ENCODE data around the gene KHDRBS2. TPM values are rescaled to one million over a fixed set of nuclear protein-coding genes. Genes with fewer than 3 reads are reported as not detected.

The KHDRBS2 gene
- total and polyA plus RNA-seq, 2 donors (not counting 3 experiments of a cell fraction or from before 2014, with no cell fraction given), result not detected

- intact Hi-C loops (cut with micrococcal nuclease) (no loop called here), dilution Hi-C loops (cut with MboI; ENCODE audit: extremely low pct_ligation_motif_present, low sequenced_read_pairs) (no loop called here)
- Histone ChIP-seq H3K79me2 (ENCODE audit: control insufficient read depth, insufficient read depth, low read length) (no peaks in the 10 kb centered on the region), H3K27ac (ENCODE audit: insufficient read depth, low read depth, low read length) (no peak overlapping the region), H3K4me1 (ENCODE audit: control insufficient read depth, extremely low read depth, insufficient read depth, low read length) (no peaks in the 10 kb centered on the region), H3K27me3 (ENCODE audit: control insufficient read depth in 2 of 2, insufficient read depth in 2 of 2, low read length in 2 of 2) (no peaks in the 10 kb centered on the region), H3K9ac (replicated peaks; ENCODE audit: extremely low read depth, insufficient read depth, low read length) (no peak overlapping the region), H3K36me3 (ENCODE audit: control insufficient read depth in 2 of 2, extremely low read depth in 1 of 2, insufficient read depth in 2 of 2, low read length in 2 of 2) (no peaks in the 10 kb centered on the region), H3K4me3 (replicated peaks in 1 of 3; ENCODE audit: insufficient read depth in 1 of 3, low read depth in 1 of 3, low read length in 3 of 3) (no peak overlapping the region), H3K4me2 (ENCODE audit: insufficient read depth, low read length) (no peak overlapping the region), H4K20me1 (replicated peaks; ENCODE audit: control insufficient read depth, extremely low read depth, insufficient read depth, low read length) (no peaks in the 10 kb centered on the region), H2AFZ (ENCODE audit: low read depth, low read length) (no peak overlapping the region), H3K9me3 (replicated peaks; ENCODE audit: control insufficient read depth, insufficient read depth, low read length) (peaks cover 8% of the 10 kb centered on the region), H3K9me1 (replicated peaks; ENCODE audit: control insufficient read depth, extremely low read depth, insufficient read depth, low read length) (no peaks in the 10 kb centered on the region)
- FAIRE-seq, result no peak
- no peak for DNase-seq (ENCODE audit: low read depth, low spot score)
- no TSS peak for BruUV-seq (replicated peaks)
- ChIA-PET CTCF (no interaction called here), POLR2A (no interaction called here)
- TF ChIP-seq MAX (IDR thresholded peaks at IDR 0.05; ENCODE audit: insufficient read depth, insufficient read length) (no peak), MYC (IDR thresholded peaks at IDR 0.05; ENCODE audit: low read depth, low read length) (no peak)
Observed at GRCh38 chr6:62009445-62009844, 276.6 kb downstream of the KHDRBS2 start.

DNA sequence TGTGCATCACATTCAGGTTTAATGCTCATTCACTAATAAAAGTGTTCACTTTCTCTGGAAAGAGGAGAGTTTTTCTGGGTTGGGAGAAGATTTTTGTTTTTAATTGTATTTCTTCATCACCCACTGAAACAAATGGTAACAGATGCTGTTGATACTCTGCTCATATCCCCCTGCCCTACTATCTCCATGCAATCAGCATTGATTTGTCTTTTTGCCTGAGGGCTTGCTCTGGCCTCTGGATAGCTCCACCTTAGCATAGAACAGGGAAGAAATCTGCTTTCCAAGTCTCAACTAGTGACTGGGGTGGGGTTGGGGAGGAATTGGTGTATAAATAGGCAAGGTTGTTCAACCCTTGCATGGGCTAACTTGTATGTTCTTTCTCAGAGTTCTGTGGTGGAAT, 296.4 kb downstream of the KHDRBS2 start:
- BruUV-seq (replicated peaks), result no TSS peak
- Histone ChIP-seq H3K9me1 (replicated peaks; ENCODE audit: control insufficient read depth, extremely low read depth, insufficient read depth, low read length) (no peaks in the 10 kb centered on the region), H2AFZ (ENCODE audit: low read depth, low read length) (no peak overlapping the region), H3K4me2 (ENCODE audit: insufficient read depth, low read length) (no peak overlapping the region), H3K9me3 (replicated peaks; ENCODE audit: control insufficient read depth, insufficient read depth, low read length) (peaks cover under 1% of the 10 kb centered on the region), H3K27me3 (ENCODE audit: control insufficient read depth in 2 of 2, insufficient read depth in 2 of 2, low read length in 2 of 2) (no peaks in the 10 kb centered on the region), H3K36me3 (ENCODE audit: control insufficient read depth in 2 of 2, extremely low read depth in 1 of 2, insufficient read depth in 2 of 2, low read length in 2 of 2) (no peaks in the 10 kb centered on the region), H3K79me2 (ENCODE audit: control insufficient read depth, insufficient read depth, low read length) (no peaks in the 10 kb centered on the region), H3K27ac (ENCODE audit: insufficient read depth, low read depth, low read length) (no peak overlapping the region), H3K9ac (replicated peaks; ENCODE audit: extremely low read depth, insufficient read depth, low read length) (no peak overlapping the region), H4K20me1 (replicated peaks; ENCODE audit: control insufficient read depth, extremely low read depth, insufficient read depth, low read length) (no peaks in the 10 kb centered on the region), H3K4me1 (ENCODE audit: control insufficient read depth, extremely low read depth, insufficient read depth, low read length) (no peaks in the 10 kb centered on the region), H3K4me3 (replicated peaks in 1 of 3; ENCODE audit: insufficient read depth in 1 of 3, low read depth in 1 of 3, low read length in 3 of 3) (no peak overlapping the region)
- no peak for FAIRE-seq
- CTCF ChIA-PET, result no interaction called here
- dilution Hi-C loops (cut with MboI; ENCODE audit: extremely low pct_ligation_motif_present, low sequenced_read_pairs), result no loop called here
- DNase-seq (ENCODE audit: low read depth, low spot score), result no peak
- intact Hi-C loops (cut with micrococcal nuclease), result no loop called here
- POLR2A ChIA-PET, result no interaction called here
- TF ChIP-seq POLR2A (IDR thresholded peaks at IDR 0.05; ENCODE audit: low read depth, low read length) (no peak), MAX (IDR thresholded peaks at IDR 0.05; ENCODE audit: insufficient read depth, insufficient read length) (no peak), MYC (IDR thresholded peaks at IDR 0.05; ENCODE audit: low read depth, low read length) (no peak)
- TF ChIP-seq, protein P1, sequence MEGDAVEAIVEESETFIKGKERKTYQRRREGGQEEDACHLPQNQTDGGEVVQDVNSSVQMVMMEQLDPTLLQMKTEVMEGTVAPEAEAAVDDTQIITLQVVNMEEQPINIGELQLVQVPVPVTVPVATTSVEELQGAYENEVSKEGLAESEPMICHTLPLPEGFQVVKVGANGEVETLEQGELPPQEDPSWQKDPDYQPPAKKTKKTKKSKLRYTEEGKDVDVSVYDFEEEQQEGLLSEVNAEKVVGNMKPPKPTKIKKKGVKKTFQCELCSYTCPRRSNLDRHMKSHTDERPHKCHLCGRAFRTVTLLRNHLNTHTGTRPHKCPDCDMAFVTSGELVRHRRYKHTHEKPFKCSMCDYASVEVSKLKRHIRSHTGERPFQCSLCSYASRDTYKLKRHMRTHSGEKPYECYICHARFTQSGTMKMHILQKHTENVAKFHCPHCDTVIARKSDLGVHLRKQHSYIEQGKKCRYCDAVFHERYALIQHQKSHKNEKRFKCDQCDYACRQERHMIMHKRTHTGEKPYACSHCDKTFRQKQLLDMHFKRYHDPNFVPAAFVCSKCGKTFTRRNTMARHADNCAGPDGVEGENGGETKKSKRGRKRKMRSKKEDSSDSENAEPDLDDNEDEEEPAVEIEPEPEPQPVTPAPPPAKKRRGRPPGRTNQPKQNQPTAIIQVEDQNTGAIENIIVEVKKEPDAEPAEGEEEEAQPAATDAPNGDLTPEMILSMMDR (IDR thresholded peaks at IDR 0.05; ENCODE audit: extremely low read depth in 1 of 2, insufficient read depth in 1 of 2, low read depth in 1 of 2, low read length in 2 of 2), result no peak

Measured in endothelial cell of umbilical vein (primary cell).